GM19468 (cell line): Measurements from ENCODE around the gene KRTAP10-5.
"Not testable (repeated sequence)": the region's sequence is repeated elsewhere in the genome, so short reads cannot be mapped to it uniquely, and the experiment has no call there.

Experiments used
- ATAC-seq: cut with Tn5 transposase; IDR thresholded peaks from one replicate; pipeline ENCODE4 v1.9.1; 2021; ENCODE audit warnings: mild to moderate bottlenecking, moderate library complexity, moderate number of reproducible peaks; ENCODE audit not compliant: unreplicated experiment; ENCODE audit errors: extremely low read depth

KRTAP10-5 gene

GRCh38 chr21:44552681-44553080 lies 27.7 kb downstream of the KRTAP10-5 start:
- no peak for ATAC-seq

GRCh38 chr21:44552136-44552535 lies 28.3 kb downstream of the KRTAP10-5 start:
- no peak for ATAC-seq

- no peak for ATAC-seq
Observed at GRCh38 chr21:44551340-44551961, 29.0 kb downstream of the KRTAP10-5 start, which contains the start of gene KRTAP10-2. Gene KRTAP10-2, minus strand, starts transcription at chr21:44551505. Its CDS starts 47 bp downstream, at chr21:44551458.

DNA sequence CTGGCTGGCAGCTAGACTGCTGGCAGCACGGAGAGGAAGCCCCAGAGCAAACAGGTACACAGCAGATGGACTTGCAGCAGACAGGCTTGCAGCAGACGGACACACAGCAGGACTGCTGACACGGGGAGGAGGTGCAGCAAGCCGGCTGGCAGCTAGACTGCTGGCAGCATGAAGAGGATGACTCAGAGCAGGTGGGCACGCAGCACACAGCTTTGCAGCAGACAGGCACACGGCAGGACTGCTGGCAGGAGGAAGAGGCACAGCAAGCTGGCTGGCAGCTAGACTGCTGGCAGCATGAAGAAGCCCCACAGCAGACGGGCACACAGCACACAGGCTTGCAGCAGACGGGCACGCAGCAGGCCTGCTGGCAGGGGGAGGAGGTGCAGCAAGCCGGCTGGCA lies 29.6 kb downstream of the KRTAP10-5 start:
- no peak for ATAC-seq

- not testable (repeated sequence) for ATAC-seq
Observed at GRCh38 chr21:44550285-44550684, 30.1 kb downstream of the KRTAP10-5 start.

DNA sequence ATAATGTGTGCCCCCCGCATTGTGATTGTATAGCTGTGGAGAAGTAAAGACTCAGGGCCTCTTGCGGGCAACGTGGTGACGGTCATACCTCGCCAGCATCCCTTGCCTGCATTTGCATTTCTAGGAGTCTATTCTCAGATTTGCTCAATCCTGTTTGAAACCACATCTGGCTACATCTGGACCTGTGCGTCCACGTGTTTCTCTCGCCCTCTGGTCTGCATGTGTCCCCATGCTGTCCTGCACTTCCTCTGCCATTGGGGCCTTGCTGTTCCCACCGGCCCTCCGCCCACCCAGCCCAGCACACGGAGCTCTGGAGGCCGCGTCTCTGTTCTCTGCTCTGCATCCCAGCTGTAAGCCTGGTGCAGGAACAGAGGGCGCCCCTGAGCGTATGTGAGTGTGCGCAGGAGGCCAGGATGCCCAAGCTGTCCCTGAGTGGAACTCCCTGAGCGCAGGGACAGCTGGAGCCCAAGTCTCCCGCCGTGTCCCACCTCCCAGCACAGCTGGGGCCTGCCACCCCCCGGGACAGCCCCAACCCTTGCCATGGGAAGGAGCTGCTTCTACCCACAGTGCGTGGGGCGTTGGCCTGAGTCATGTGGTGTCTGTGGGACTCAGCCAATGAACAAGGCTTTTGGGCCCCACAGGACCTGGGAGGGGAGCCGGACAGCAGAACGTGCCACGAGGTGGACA lies 30.7 kb downstream of the KRTAP10-5 start:
- no peak for ATAC-seq

- ATAC-seq, result no peak
Observed at GRCh38 chr21:44548922-44549321, 31.5 kb downstream of the KRTAP10-5 start.

DNA sequence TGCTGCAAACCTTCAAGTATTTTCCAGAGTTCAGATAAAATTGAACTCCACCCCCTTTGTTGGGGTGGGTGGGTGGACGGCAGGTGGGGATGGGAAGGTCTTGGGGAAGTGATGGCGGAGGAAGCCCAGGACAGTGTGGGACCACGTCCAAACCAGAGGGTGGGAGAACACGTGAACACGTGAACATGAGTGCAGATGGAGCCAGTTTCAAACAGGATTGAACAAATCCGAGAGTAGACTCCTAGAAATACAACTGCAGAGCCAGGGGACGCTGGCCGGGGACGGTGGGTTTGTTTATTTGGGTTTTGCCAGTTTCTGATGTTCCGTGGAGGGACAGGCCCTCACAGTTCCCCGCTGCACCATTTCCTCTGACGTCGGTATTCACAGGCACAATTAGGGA lies 32.0 kb downstream of the KRTAP10-5 start:
- no peak for ATAC-seq

GRCh38 chr21:44547656-44548331 lies 32.6 kb downstream of the KRTAP10-5 start:
- ATAC-seq, result no peak

DNA sequence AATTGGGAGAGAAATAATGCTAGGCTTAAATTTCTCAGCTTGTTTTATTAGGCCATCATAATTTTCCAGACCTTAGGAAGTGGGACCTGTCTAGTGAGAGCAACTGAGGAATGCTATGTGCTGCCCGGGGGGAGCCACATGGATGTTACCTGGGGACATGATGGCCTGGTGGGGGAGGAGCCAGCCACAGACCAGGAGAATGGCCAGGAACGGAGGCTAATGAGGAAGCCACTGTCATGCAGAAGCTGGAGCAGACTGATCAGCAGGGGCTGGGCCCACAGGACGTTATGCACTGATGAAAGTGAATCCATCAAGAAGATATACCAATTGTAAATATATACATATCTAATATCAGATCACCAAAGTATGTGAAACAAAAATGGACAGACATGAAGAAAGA lies 35.8 kb downstream of the KRTAP10-5 start:
- no peak for ATAC-seq

GRCh38 chr21:44542716-44543115 lies 37.7 kb downstream of the KRTAP10-5 start:
- no peak for ATAC-seq

- ATAC-seq, result no peak
Observed at GRCh38 chr21:44540741-44541288, 39.6 kb downstream of the KRTAP10-5 start.

DNA sequence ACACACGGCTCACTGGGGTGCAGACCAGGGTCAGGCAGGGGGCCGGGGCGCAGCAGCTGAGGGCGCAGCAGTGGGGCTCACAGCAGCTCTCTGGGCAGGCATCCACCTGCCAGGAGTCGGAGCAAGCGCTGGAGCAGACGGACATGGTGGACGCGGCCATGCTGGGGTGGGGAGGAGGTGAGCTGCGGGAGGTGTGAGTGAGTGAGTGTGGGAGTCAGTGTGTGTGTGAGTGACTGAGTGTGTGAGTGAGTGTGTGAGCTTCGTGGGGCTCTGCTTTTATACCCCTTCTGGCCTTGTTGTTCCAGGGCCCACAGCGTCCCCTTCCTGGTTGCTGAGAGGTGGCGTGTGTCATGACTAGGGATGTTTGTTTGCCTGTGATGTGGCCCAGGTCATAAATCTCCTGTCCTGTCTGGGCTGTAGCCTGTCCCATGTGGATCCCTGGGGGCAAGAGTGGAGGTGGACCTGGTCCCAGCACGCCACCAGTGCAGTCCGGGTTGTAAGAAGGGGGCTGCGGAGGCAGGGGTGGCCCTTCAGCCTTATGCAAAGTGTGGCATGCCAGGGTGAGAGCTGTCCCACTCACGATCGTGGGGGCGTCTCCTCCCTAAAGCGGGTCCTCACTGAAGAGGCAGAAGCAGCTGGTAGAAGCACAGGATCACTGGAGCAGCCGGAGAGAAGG lies 40.3 kb downstream of the KRTAP10-5 start, which contains the start of gene KRTAP10-1:
Gene KRTAP10-1 (minus strand): TSS at position 205 of the 676 bp plus-strand sequence. CDS start 45 bp downstream, at position 160.
- no peak for ATAC-seq

- no peak for ATAC-seq
Observed at GRCh38 chr21:44539046-44539445, 41.4 kb downstream of the KRTAP10-5 start.

GRCh38 chr21:44537930-44538911 lies 42.2 kb downstream of the KRTAP10-5 start:
- no peak for ATAC-seq

DNA sequence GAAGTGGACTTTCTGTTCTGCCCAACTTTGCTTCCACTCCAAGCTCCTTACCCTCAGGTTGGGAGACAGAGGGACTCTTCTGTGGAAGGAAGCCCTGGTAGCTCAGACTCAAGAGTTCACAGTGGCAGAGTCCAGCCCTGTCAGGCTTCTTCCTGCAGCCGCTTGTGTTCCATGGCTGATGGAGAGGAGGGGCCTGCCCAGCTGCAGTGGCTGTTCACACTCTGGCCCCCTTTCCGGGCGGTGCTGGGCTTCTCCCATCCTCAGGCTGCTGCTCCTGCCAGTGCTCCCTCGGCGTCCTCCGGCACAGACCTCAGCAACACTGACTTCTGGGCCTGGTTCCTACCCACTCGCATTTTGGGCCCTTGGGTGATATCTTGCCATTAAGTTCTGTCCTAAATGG lies 44.4 kb downstream of the KRTAP10-5 start:
- no peak for ATAC-seq

GRCh38 chr21:44534688-44535087 lies 45.7 kb downstream of the KRTAP10-5 start:
- ATAC-seq, result no peak

- ATAC-seq, result no peak
Observed at GRCh38 chr21:44533891-44534627, 46.3 kb downstream of the KRTAP10-5 start.
